Measurements from ENCODE around the gene ING4.

The ING4 gene

GRCh38 chr12:6620885-6621274 is 42.0 kb downstream of the ING4 start:
- H3K4me3 ChIP-seq (ENCODE audit: low read length) = no peak overlapping the region
- DNase-seq (ENCODE audit: low read depth) = no peak

GRCh38 chr12:6620137-6620884 is 42.6 kb downstream of the ING4 start:
- peak; percentile 44 for DNase-seq (ENCODE audit: low read depth)
- H3K4me3 ChIP-seq (ENCODE audit: low read length) = peak overlapping the region; percentile 27
- TF ChIP-seq CTCF (conservative IDR thresholded peaks at IDR 0.05; ENCODE audit: low read length) = peak; percentile 54

More at GRCh38 chr12:6620885-6621274, 42.0 kb downstream of the ING4 start:
- TF ChIP-seq CTCF (conservative IDR thresholded peaks at IDR 0.05; ENCODE audit: low read length) = no peak

GRCh38 chr12:6618483-6619225 is 44.3 kb downstream of the ING4 start:
- no peak overlapping the region for H3K4me3 ChIP-seq (ENCODE audit: low read length)
- no peak for DNase-seq (ENCODE audit: low read depth)
- no peak for TF ChIP-seq CTCF (conservative IDR thresholded peaks at IDR 0.05; ENCODE audit: low read length)

- no peak for DNase-seq (ENCODE audit: low read depth)
- TF ChIP-seq CTCF (conservative IDR thresholded peaks at IDR 0.05; ENCODE audit: low read length) = no peak
Measured at GRCh38 chr12:6615802-6616201, 47.1 kb downstream of the ING4 start.

GRCh38 chr12:6614513-6615172 is 48.3 kb downstream of the ING4 start:
- no peak overlapping the region for H3K4me3 ChIP-seq (ENCODE audit: low read length)
- no peak for DNase-seq (ENCODE audit: low read depth)
- TF ChIP-seq CTCF (conservative IDR thresholded peaks at IDR 0.05; ENCODE audit: low read length) = no peak; the same call in 1 of the 2 replicates

More at GRCh38 chr12:6615802-6616201, 47.1 kb downstream of the ING4 start:
- no peak overlapping the region for H3K4me3 ChIP-seq (ENCODE audit: low read length)

- peak; percentile 96 for DNase-seq (ENCODE audit: low read depth)
- peak; percentile 16; the same call in 1 of the 2 replicates for TF ChIP-seq CTCF (conservative IDR thresholded peaks at IDR 0.05; ENCODE audit: low read length)
- no peak overlapping the region for H3K4me3 ChIP-seq (ENCODE audit: low read length)
Measured at GRCh38 chr12:6613776-6614512, 49.0 kb downstream of the ING4 start.

Measured in AG10803 (cell line).